Nephron progenitor cell (in vitro differentiated cells): ENCODE data around the gene UGT2B10.

Source experiments
- DNase-seq: peaks from one replicate; pipeline ENCODE4 v3.0.0; 2021
- H3K27ac Mint-ChIP-seq: 2 replicates; pipeline ENCODE4 v1.8.0; 2021; ENCODE audit warnings: mild to moderate bottlenecking, moderate library complexity, mixed read lengths
- H3K27me3 Mint-ChIP-seq: 2 replicates; pipeline ENCODE4 v1.8.0; 2021; ENCODE audit warnings: mild to moderate bottlenecking, low read depth, mixed read lengths; ENCODE audit not compliant: poor library complexity
- H3K36me3 Mint-ChIP-seq: 2 replicates; pipeline ENCODE4 v1.8.0; 2021; ENCODE audit warnings: low read depth, mixed read lengths
- H3K4me1 Mint-ChIP-seq: 2 replicates; pipeline ENCODE4 v1.8.0; 2021; ENCODE audit warnings: mixed read lengths
- H3K4me3 Mint-ChIP-seq: 2 replicates; pipeline ENCODE4 v1.8.0; 2021; ENCODE audit warnings: mild to moderate bottlenecking, moderate library complexity, mixed read lengths
- H3K9me3 Mint-ChIP-seq: 2 replicates; pipeline ENCODE4 v1.8.0; 2021; ENCODE audit warnings: mild to moderate bottlenecking, moderate library complexity, mixed read lengths
- CTCF ChIP-seq: fragments of 200-600 bp; sonication (generic); IDR thresholded peaks from 2 replicates; pipeline ENCODE4 v1.5.0; 2021; ENCODE audit warnings: antibody characterized with exemption

Gene UGT2B10

GRCh38 chr4:68877555-68877954, 61.8 kb downstream of the UGT2B10 start:
- Mint-ChIP-seq H3K9me3 (no peaks in the 10 kb centered on the region), H3K4me1 (peaks cover 6% of the 10 kb centered on the region), H3K27me3 (peaks cover 3% of the 10 kb centered on the region), H3K36me3 (no peaks in the 10 kb centered on the region), H3K4me3 (no peak overlapping the region), H3K27ac (no peak overlapping the region)
- no peak for TF ChIP-seq CTCF
- no peak for DNase-seq

GRCh38 chr4:68878048-68878447, 62.3 kb downstream of the UGT2B10 start:
- Mint-ChIP-seq H3K4me1 (peaks cover 3% of the 10 kb centered on the region), H3K27me3 (peaks cover 3% of the 10 kb centered on the region), H3K4me3 (no peak overlapping the region), H3K36me3 (no peaks in the 10 kb centered on the region), H3K27ac (no peak overlapping the region), H3K9me3 (no peaks in the 10 kb centered on the region)
- TF ChIP-seq CTCF = no peak
- no peak for DNase-seq
